Measurements from ENCODE around the gene P2RY2.

GRCh38 chr11:73280626-73281025 lies 62.5 kb downstream of the P2RY2 start:
- TF ChIP-seq CTCF (IDR thresholded peaks at IDR 0.05) (no peak), EP300 (IDR thresholded peaks at IDR 0.05) (no peak), POLR2AphosphoS5 (IDR thresholded peaks at IDR 0.05) (peak in 1 of 4 donors; percentile 9)

All from sigmoid colon (tissue), 4 donors.